Measurements from ENCODE around the gene PSAPL1. TPM values are rescaled to one million over a fixed set of nuclear protein-coding genes. Genes with fewer than 3 reads are reported as not detected.

The PSAPL1 gene
- total RNA-seq, 1 experiment from 2014 or later, result 14.3 TPM

DNA sequence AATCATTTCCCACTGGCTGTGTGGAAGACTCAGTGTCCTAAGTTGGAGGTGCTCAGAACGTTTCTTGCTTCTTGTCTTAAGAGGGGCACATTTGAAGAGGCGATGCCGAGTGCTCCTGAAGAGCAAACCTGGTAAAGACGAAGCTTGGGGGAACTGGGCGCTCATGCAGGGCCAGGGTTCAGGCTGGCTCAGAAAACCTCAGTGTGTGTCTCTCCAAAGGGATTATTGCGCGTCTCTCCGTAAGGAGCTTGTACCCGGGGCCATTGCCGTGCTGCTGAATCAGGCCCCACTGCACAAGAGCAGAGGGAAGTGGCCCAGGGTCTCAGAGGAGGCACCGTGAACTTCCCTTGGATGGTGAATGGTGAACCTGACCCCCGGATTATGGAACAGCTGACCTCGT is 44.4 kb downstream of the PSAPL1 start:
- no peaks in the 10 kb centered on the region for H3K9me3 ChIP-seq

GRCh38 chr4:7389719-7390118 is 45.0 kb downstream of the PSAPL1 start:
- H3K27me3 ChIP-seq (replicated peaks; ENCODE audit: control insufficient read depth, insufficient read depth, low read length), result no peaks in the 10 kb centered on the region
- intact Hi-C loops (cut with micrococcal nuclease; ENCODE audit: unreplicated experiment), result no loop called here
- H3K27me3 Mint-ChIP-seq (ENCODE audit: insufficient read depth, unreplicated experiment), result no peaks in the 10 kb centered on the region
- no peaks in the 10 kb centered on the region for H3K9me3 Mint-ChIP-seq (ENCODE audit: unreplicated experiment)
- peaks cover 11% of the 10 kb centered on the region for H3K36me3 Mint-ChIP-seq (ENCODE audit: insufficient read depth, unreplicated experiment)
- H3K4me1 ChIP-seq, result no peaks in the 10 kb centered on the region
- H3K4me3 ChIP-seq (ENCODE audit: low read depth, low read length), result no peak overlapping the region
- ChIA-PET POLR2A (no interaction called here), CTCF (no interaction called here)
- DNase-seq, result no peak
- H3K9me3 ChIP-seq, result no peaks in the 10 kb centered on the region
- H3K4me1 Mint-ChIP-seq (ENCODE audit: low read depth, unreplicated experiment), result no peaks in the 10 kb centered on the region
- BruUV-seq (replicated peaks), result no TSS peak
- TF ChIP-seq, protein P1, sequence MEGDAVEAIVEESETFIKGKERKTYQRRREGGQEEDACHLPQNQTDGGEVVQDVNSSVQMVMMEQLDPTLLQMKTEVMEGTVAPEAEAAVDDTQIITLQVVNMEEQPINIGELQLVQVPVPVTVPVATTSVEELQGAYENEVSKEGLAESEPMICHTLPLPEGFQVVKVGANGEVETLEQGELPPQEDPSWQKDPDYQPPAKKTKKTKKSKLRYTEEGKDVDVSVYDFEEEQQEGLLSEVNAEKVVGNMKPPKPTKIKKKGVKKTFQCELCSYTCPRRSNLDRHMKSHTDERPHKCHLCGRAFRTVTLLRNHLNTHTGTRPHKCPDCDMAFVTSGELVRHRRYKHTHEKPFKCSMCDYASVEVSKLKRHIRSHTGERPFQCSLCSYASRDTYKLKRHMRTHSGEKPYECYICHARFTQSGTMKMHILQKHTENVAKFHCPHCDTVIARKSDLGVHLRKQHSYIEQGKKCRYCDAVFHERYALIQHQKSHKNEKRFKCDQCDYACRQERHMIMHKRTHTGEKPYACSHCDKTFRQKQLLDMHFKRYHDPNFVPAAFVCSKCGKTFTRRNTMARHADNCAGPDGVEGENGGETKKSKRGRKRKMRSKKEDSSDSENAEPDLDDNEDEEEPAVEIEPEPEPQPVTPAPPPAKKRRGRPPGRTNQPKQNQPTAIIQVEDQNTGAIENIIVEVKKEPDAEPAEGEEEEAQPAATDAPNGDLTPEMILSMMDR (IDR thresholded peaks at IDR 0.05; ENCODE audit: insufficient read depth in 1 of 2, low read depth in 1 of 2, low read length in 1 of 2, severe bottlenecking in 1 of 2, unreplicated experiment in 1 of 2), result no peak
- no peaks in the 10 kb centered on the region for H3K36me3 ChIP-seq (ENCODE audit: control insufficient read depth, insufficient read depth, low read length)
- H3K4me3 Mint-ChIP-seq (ENCODE audit: unreplicated experiment), result no peak overlapping the region
- H3K27ac Mint-ChIP-seq (ENCODE audit: unreplicated experiment), result no peak overlapping the region

More for the DNA sequence above, 44.4 kb downstream of the PSAPL1 start:
- no peaks in the 10 kb centered on the region for H3K27me3 Mint-ChIP-seq (ENCODE audit: insufficient read depth, unreplicated experiment)
- intact Hi-C loops (cut with micrococcal nuclease; ENCODE audit: unreplicated experiment), result no loop called here
- H3K4me3 Mint-ChIP-seq (ENCODE audit: unreplicated experiment), result no peak overlapping the region
- H3K4me1 ChIP-seq, result no peaks in the 10 kb centered on the region
- no TSS peak for BruUV-seq (replicated peaks)
- ChIA-PET CTCF (no interaction called here), POLR2A (no interaction called here)
- no peaks in the 10 kb centered on the region for H3K4me1 Mint-ChIP-seq (ENCODE audit: low read depth, unreplicated experiment)
- no peaks in the 10 kb centered on the region for H3K36me3 ChIP-seq (ENCODE audit: control insufficient read depth, insufficient read depth, low read length)
- peaks cover 11% of the 10 kb centered on the region for H3K36me3 Mint-ChIP-seq (ENCODE audit: insufficient read depth, unreplicated experiment)
- no peak overlapping the region for H3K27ac Mint-ChIP-seq (ENCODE audit: unreplicated experiment)
- no peaks in the 10 kb centered on the region for H3K27me3 ChIP-seq (replicated peaks; ENCODE audit: control insufficient read depth, insufficient read depth, low read length)
- no peaks in the 10 kb centered on the region for H3K9me3 Mint-ChIP-seq (ENCODE audit: unreplicated experiment)
- H3K4me3 ChIP-seq (ENCODE audit: low read depth, low read length), result no peak overlapping the region
- DNase-seq, result no peak
- TF ChIP-seq, protein P1 (IDR thresholded peaks at IDR 0.05; ENCODE audit: insufficient read depth in 1 of 2, low read depth in 1 of 2, low read length in 1 of 2, severe bottlenecking in 1 of 2, unreplicated experiment in 1 of 2), result no peak

DNA sequence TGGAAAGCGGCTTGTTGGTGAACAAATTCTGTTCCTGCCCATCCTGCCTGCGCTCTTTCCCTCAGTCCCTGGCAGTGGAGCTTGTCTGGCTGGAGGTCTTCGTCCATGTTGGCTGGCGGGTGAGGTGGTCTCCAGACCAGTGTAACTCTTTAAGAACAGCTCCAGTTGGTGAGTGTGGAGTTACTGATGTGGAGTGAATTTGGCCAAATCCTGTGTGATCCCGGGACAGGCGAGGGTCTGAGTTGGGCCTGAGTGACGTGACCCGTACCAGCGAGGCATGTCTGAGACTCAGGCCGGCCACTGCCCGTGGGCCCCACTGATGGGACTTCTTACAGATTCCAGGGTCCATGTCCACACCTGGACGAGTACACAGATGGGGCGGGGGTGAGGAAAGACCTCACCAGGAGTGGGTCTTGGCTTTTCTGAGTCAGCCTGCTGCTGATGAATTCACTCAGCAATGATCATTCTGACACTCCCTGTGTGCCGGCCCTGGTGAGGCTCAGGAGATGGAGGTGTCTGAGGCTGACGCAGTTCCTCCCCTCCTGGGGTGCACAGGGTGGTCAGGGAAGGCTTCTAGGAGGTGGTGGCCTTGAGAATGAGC is 45.5 kb downstream of the PSAPL1 start:
- no peak overlapping the region for H3K27ac Mint-ChIP-seq (ENCODE audit: unreplicated experiment)
- no TSS peak for BruUV-seq (replicated peaks)
- CTCF ChIA-PET, result no interaction called here
- no peaks in the 10 kb centered on the region for H3K27me3 Mint-ChIP-seq (ENCODE audit: insufficient read depth, unreplicated experiment)
- Histone ChIP-seq H3K9me3 (no peaks in the 10 kb centered on the region), H3K4me3 (ENCODE audit: low read depth, low read length) (no peak overlapping the region), H3K4me1 (no peaks in the 10 kb centered on the region), H3K36me3 (ENCODE audit: control insufficient read depth, insufficient read depth, low read length) (no peaks in the 10 kb centered on the region), H3K27me3 (replicated peaks; ENCODE audit: control insufficient read depth, insufficient read depth, low read length) (no peaks in the 10 kb centered on the region)
- DNase-seq, result no peak
- POLR2A ChIA-PET, result no interaction called here
- TF ChIP-seq, protein P1 (IDR thresholded peaks at IDR 0.05; ENCODE audit: insufficient read depth in 1 of 2, low read depth in 1 of 2, low read length in 1 of 2, severe bottlenecking in 1 of 2, unreplicated experiment in 1 of 2), result no peak
- no peak overlapping the region for H3K4me3 Mint-ChIP-seq (ENCODE audit: unreplicated experiment)
- intact Hi-C loops (cut with micrococcal nuclease; ENCODE audit: unreplicated experiment), result no loop called here
- H3K36me3 Mint-ChIP-seq (ENCODE audit: insufficient read depth, unreplicated experiment), result peaks cover 11% of the 10 kb centered on the region
- H3K9me3 Mint-ChIP-seq (ENCODE audit: unreplicated experiment), result no peaks in the 10 kb centered on the region
- H3K4me1 Mint-ChIP-seq (ENCODE audit: low read depth, unreplicated experiment), result no peaks in the 10 kb centered on the region

All from Caco-2 (cell line).